HG03442 (cell line): ENCODE data around the gene LRRC10B.
"Not testable (repeated sequence)": the region's sequence is repeated elsewhere in the genome, so short reads cannot be mapped to it uniquely, and the experiment has no call there.

Source experiments
- ATAC-seq: cut with Tn5 transposase; IDR thresholded peaks from one replicate; pipeline ENCODE4 v1.9.1; 2021; ENCODE audit warnings: mild to moderate bottlenecking, moderate library complexity; ENCODE audit not compliant: unreplicated experiment

The LRRC10B gene

GRCh38 chr11:61507962-61508861 is at the start of gene LRRC10B:
Gene LRRC10B (plus strand): TSS chr11:61508749. CDS start chr11:61508999, 250 bp downstream.
- ATAC-seq: no peak

GRCh38 chr11:61460474-61460881 is 48.1 kb upstream of the LRRC10B start:
- ATAC-seq: no peak

GRCh38 chr11:61460986-61461385 is 47.6 kb upstream of the LRRC10B start:
- no peak for ATAC-seq

- ATAC-seq: not testable (repeated sequence)
These were observed 40.9 kb upstream of the LRRC10B start for GRCh38 chr11:61467602-61468001.

GRCh38 chr11:61468002-61468401 is 40.5 kb upstream of the LRRC10B start:
- no peak for ATAC-seq

- no peak for ATAC-seq
These were observed 36.3 kb upstream of the LRRC10B start for GRCh38 chr11:61472282-61472681.

GRCh38 chr11:61472868-61473267 is 35.7 kb upstream of the LRRC10B start:
- ATAC-seq: no peak

GRCh38 chr11:61473370-61474012 is 35.1 kb upstream of the LRRC10B start:
- no peak for ATAC-seq

GRCh38 chr11:61474013-61474643 is 34.4 kb upstream of the LRRC10B start:
- ATAC-seq: no peak

GRCh38 chr11:61475433-61475832 is 33.1 kb upstream of the LRRC10B start:
- no peak for ATAC-seq

- no peak for ATAC-seq
These were observed 32.2 kb upstream of the LRRC10B start for GRCh38 chr11:61476371-61476770.

- ATAC-seq: no peak
These were observed 31.4 kb upstream of the LRRC10B start for GRCh38 chr11:61477126-61477525.

- no peak for ATAC-seq
These were observed 30.8 kb upstream of the LRRC10B start for GRCh38 chr11:61477727-61478148.

GRCh38 chr11:61479360-61480058 is 29.0 kb upstream of the LRRC10B start:
- not testable (repeated sequence) for ATAC-seq

GRCh38 chr11:61480261-61480993 is 28.1 kb upstream of the LRRC10B start:
- ATAC-seq: no peak

- no peak for ATAC-seq
These were observed 27.6 kb upstream of the LRRC10B start for GRCh38 chr11:61480994-61481335.

GRCh38 chr11:61481806-61482205 is 26.7 kb upstream of the LRRC10B start:
- no peak for ATAC-seq

- no peak for ATAC-seq
These were observed 26.0 kb upstream of the LRRC10B start for GRCh38 chr11:61482513-61482912.

- ATAC-seq: no peak
These were observed 24.0 kb upstream of the LRRC10B start for GRCh38 chr11:61484541-61484940.

GRCh38 chr11:61485080-61485479 is 23.5 kb upstream of the LRRC10B start:
- ATAC-seq: no peak
